Measurements from ENCODE around the gene CHAT.

The CHAT gene

GRCh38 chr10:49654036-49654693 lies 40.3 kb downstream of the CHAT start:
- no peak for DNase-seq (ENCODE audit: low spot score)
- in situ Hi-C loops (cut with MboI; ENCODE audit: low pct_unique_long_range_greater_than_20kb, low sequenced_read_pairs, unreplicated experiment), result no loop called here
- no peak for TF ChIP-seq CTCF (IDR thresholded peaks at IDR 0.05; ENCODE audit: extremely low read depth, insufficient read depth, missing control alignments)

GRCh38 chr10:49655099-49655498 lies 41.3 kb downstream of the CHAT start:
- in situ Hi-C loops (cut with MboI; ENCODE audit: low pct_unique_long_range_greater_than_20kb, low sequenced_read_pairs, unreplicated experiment), result no loop called here
- TF ChIP-seq CTCF (IDR thresholded peaks at IDR 0.05; ENCODE audit: extremely low read depth, insufficient read depth, missing control alignments), result no peak
- DNase-seq (ENCODE audit: low spot score), result no peak

GRCh38 chr10:49656845-49657493 lies 43.1 kb downstream of the CHAT start:
- in situ Hi-C loops (cut with MboI; ENCODE audit: low pct_unique_long_range_greater_than_20kb, low sequenced_read_pairs, unreplicated experiment), result no loop called here
- no peak for DNase-seq (ENCODE audit: low spot score)
- TF ChIP-seq CTCF (IDR thresholded peaks at IDR 0.05; ENCODE audit: extremely low read depth, insufficient read depth, missing control alignments), result no peak

- no peak for DNase-seq (ENCODE audit: low spot score)
- in situ Hi-C loops (cut with MboI; ENCODE audit: low pct_unique_long_range_greater_than_20kb, low sequenced_read_pairs, unreplicated experiment), result no loop called here
- TF ChIP-seq CTCF (IDR thresholded peaks at IDR 0.05; ENCODE audit: extremely low read depth, insufficient read depth, missing control alignments), result no peak
Observed at GRCh38 chr10:49657606-49658005, 43.8 kb downstream of the CHAT start.

GRCh38 chr10:49661140-49661856 lies 47.5 kb downstream of the CHAT start:
- TF ChIP-seq CTCF (IDR thresholded peaks at IDR 0.05; ENCODE audit: extremely low read depth, insufficient read depth, missing control alignments), result no peak
- in situ Hi-C loops (cut with MboI; ENCODE audit: low pct_unique_long_range_greater_than_20kb, low sequenced_read_pairs, unreplicated experiment), result no loop called here
- DNase-seq (ENCODE audit: low spot score), result no peak

- in situ Hi-C loops (cut with MboI; ENCODE audit: low pct_unique_long_range_greater_than_20kb, low sequenced_read_pairs, unreplicated experiment), result no loop called here
- DNase-seq (ENCODE audit: low spot score), result no peak
- no peak for TF ChIP-seq CTCF (IDR thresholded peaks at IDR 0.05; ENCODE audit: extremely low read depth, insufficient read depth, missing control alignments)
Observed at GRCh38 chr10:49662169-49662830, 48.5 kb downstream of the CHAT start.
